WTC11 (cell line): ENCODE results near the gene GNB5.

Experiments used
- ZNF138 ChIP-seq: sonication (generic); formaldehyde crosslinking; conservative IDR thresholded peaks from 2 replicates; pipeline ENCODE4 v1.8.1; 2022; ENCODE audit warnings: mild to moderate bottlenecking, moderate library complexity, missing genetic modification reagents
- TF ChIP-seq, protein P1 (sequence below): sonication (generic); formaldehyde crosslinking; IDR thresholded peaks from 2 replicates; pipeline ENCODE4 v1.8.1; 2023; ENCODE audit warnings: mild to moderate bottlenecking, missing genetic modification reagents

GRCh38 chr15:52098323-52098722 lies 92.9 kb downstream of the GNB5 start:
- TF ChIP-seq, protein P1, sequence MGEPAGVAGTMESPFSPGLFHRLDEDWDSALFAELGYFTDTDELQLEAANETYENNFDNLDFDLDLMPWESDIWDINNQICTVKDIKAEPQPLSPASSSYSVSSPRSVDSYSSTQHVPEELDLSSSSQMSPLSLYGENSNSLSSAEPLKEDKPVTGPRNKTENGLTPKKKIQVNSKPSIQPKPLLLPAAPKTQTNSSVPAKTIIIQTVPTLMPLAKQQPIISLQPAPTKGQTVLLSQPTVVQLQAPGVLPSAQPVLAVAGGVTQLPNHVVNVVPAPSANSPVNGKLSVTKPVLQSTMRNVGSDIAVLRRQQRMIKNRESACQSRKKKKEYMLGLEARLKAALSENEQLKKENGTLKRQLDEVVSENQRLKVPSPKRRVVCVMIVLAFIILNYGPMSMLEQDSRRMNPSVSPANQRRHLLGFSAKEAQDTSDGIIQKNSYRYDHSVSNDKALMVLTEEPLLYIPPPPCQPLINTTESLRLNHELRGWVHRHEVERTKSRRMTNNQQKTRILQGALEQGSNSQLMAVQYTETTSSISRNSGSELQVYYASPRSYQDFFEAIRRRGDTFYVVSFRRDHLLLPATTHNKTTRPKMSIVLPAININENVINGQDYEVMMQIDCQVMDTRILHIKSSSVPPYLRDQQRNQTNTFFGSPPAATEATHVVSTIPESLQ (CRISPR knock-in tag), result no peak
- TF ChIP-seq ZNF138 (CRISPR knock-in tag), result no peak
